GM19043 (cell line): ENCODE results near the gene RPS15.
"Not testable (repeated sequence)": the region's sequence is repeated elsewhere in the genome, so short reads cannot be mapped to it uniquely, and the experiment has no call there.

Experiments
- ATAC-seq: cut with Tn5 transposase; IDR thresholded peaks from one replicate; pipeline ENCODE4 v1.9.1; 2021; ENCODE audit warnings: low read depth; ENCODE audit not compliant: unreplicated experiment

RPS15 gene

GRCh38 chr19:1431759-1432506 lies 6.3 kb upstream of the RPS15 start:
- no peak for ATAC-seq

GRCh38 chr19:1432507-1432887 lies 5.7 kb upstream of the RPS15 start:
- ATAC-seq = no peak

DNA sequence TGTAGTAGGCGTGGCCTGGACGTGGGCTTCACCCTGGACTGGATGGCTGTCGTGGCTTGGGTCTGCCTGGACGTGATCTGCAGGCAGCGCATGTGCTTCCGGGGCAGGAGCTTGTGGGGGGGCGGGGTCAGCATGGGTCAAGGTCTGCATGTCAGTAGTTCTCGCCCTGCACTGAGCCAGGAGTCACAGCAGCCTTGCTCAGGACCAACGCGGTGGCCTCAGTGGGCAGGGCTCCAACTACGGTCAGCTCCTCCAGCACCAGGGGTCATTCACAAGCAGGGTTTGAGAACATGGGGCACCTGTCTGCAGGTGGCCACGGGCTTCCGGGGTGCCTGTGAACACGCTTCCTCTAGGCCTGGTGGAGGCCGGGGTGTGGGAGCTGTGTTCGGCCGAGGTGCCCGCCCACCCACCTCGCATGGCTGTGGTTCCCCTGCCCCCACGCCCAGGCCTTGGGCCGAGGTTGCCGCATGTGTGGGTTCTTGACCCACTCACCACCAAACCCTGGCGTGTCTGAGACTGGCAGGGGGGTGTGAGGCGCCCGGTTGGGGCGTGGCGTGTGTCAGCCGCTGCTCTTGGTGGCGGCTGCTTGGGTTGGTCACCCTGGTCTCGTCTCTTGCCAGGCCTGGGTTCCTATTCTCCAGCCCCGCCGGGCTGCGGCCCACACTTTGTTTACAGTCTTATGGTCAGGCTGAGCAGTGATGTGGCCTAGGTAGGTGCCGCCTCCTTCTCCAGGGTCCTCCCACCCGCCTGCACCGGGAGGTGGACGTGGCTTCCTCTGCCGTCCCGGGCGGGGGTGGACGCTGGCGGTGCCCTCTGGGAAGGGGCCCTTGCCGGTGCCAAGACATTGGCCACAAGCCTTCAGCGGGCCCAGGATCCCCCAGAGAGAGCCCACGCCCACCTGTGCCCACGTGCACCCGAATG lies 4.8 kb upstream of the RPS15 start:
- ATAC-seq = no peak

GRCh38 chr19:1434040-1434366 lies 4.2 kb upstream of the RPS15 start:
- no peak for ATAC-seq

DNA sequence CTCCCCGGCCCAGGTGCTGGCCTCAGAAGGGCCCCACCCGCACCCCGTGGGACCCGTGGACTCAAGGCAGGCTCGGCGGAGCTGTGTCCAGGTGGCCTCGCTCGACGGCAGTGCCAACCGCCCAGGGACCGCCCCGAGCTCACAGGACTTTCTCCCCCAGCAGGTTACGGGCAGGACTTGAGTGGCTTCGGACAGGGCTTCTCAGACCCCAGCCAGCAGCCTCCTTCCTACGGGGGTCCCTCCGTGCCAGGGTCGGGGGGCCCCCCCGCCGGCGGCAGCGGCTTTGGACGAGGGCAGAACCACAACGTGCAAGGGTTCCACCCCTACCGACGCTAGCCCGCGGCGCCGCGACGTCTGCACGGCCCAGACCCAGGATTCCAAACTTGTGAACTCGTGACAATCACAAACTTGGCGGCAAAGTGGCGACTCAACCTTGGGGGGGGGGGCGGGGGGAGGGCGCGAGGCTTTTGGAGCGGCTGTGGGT lies 3.6 kb upstream of the RPS15 start:
- no peak for ATAC-seq

DNA sequence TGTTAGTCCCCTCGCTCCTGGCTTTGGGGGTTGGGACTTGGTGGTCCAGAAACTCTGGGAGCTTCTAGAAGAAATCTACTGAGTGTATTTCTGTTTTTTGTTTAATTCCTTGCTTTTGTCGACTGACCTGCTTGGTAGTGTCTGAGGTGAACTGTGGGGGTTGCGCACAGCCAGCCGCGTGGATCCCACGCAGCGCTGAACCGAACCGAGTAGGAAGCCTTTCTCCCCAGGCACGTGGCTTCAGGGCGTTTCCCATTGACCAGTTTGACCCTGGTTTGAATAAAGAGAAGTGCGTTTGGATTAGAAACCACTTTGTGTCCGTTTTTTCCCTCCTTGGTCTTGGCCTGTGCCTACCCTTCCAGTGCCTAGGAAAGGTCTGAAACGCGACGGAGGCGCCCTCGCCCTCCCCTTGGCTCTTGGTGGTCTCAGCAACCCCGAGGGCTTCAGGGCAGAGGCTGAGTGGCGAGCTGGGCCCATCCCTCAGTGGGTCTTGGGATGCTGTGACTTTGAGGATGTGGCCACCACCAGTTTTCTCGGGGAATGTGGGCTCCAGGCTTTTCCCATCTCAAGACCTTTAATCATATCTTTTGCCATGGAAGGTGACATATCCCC lies 2.7 kb upstream of the RPS15 start:
- no peak for ATAC-seq

DNA sequence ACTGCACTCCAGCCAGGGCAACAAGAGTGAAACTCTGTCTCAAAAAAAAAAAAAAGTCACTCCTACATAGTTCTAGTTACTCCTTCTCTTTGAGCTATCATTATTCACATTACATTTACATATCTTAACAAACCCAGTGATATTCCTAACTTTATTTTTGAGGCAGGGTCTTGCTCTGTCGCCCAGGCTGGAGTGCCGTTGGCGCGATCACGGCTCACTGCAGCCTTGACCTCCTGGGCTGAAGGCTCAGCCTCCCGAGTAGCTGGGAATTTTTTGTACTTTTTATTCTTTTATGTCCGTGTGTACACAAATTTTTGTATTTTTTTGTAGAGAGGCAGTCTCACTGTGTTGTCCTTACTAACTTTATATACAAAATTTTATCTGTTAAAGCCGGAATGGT lies 587 bp upstream of the RPS15 start:
- ATAC-seq = no peak

DNA sequence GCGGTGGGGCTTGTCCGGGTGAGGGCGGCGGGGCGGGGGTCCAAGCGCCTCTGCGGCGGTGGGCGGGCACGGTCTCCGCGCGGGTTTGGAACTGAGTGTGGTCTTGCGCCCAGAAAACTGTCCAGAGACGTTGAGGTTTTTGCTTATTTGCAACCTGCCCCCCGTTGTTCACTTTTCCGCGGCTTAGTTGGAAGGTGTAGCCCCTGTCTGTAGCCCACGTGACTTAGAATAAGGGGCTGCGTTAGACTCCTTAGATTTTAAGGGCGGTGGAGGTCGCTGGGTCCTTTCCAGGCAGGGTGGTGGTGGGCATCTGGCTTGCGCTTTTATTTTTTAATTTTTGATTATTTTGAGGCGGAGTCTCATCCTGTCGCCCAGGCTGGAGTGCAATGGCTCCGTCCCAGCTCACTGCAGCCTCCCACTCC lies 748 bp downstream of the RPS15 start:
- no peak for ATAC-seq

- not testable (repeated sequence) for ATAC-seq
Observed at GRCh38 chr19:1439525-1440417, 1.6 kb downstream of the RPS15 start.

GRCh38 chr19:1440418-1440801 lies 2.2 kb downstream of the RPS15 start:
- ATAC-seq = no peak

DNA sequence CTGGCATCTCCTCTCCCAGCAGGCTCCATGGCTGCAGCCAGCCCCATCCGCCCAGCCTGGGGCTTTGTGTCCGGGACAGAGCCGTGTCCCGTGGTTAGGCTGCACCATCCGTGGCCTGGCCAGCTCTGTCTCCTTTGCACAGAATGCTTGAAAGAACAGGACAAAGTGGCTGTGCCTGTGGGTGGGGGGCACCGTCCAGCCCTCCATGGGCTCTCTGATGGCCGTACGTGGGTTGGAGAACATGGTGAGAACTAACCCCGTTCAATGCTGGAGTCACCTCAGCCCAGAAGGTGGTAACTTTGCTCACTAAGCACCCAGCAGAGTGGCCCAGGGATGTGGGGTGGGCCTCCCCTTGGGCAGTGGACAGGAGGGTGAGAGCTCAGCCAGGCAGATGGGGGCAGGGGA lies 2.8 kb downstream of the RPS15 start:
- ATAC-seq = no peak

GRCh38 chr19:1441677-1442438 lies 3.7 kb downstream of the RPS15 start:
- ATAC-seq = no peak

DNA sequence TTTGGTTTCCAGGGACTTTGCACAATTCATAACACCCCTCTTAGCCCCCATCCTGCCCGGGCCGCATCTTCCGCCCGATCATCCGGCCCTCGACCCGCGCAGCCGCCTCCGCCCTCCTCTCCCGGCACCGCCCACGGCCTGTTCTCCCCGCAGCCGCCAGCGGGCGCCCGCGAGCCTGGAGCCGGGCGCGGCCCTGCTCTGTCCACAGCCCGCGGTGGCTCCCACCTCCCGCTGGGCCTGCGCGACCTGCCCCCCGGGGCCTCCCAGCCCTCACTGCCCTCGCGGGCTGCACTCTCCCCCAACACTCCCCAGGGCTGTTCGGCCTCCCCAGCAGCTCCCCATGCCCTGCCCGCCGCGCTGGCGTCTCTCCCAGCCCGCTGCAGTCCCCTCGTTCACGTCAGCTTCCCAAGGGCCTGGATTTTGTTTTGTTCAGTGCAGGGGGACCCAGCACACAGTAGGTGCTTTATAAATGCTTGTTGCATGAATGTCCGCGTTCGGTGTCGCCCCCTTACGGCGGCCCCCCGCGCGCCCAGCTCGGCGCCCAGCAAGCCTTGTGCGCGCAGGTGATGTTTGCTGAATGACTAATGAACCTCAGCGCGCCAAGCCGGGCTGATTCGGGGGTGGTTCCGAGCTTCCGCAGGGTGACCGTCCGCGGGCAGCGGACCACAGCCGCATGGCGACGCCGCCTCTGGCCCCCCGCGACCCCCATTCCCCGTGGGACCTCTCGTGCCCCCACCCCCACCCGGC lies 7.2 kb downstream of the RPS15 start:
- peak; percentile 61 for ATAC-seq

GRCh38 chr19:1445932-1446712 lies 7.9 kb downstream of the RPS15 start:
- no peak for ATAC-seq

DNA sequence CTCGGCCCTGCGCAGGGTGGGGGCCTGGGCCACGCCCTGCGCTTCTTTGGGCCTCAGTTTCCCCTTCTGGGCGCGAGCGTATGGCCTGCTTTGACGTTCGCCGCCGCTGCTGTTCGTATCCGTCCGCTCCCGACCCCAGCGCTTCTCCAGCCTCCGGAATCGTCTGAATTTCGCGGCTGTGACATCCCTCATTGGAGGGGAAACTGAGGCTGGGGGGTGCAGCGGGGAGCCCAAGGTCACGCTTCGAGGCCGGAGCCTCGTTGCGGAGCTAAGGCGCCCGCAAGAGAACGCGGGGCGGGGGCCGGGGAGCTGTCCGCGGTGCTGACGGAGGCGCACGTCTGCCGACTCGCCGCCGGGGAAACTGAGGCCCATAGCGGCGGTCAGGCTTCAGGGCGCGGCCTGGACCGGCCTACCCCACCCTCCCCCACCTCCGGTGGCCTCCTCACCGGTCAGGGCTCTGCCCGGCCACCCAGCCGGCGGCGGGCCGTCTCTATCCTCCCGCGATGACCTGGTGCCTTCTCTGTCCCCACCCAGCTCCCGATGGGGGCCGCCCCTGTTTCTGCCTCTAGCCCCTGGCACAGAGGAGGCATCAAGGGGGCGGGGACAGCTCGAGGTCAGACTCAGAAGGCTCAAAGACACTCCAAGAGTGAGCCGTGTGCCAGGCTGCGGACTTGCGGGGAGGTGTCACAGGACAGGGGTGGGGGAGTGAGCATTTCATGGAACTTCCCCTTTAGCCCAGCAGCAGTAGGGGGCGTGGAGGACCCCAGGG lies 8.7 kb downstream of the RPS15 start:
- no peak for ATAC-seq

DNA sequence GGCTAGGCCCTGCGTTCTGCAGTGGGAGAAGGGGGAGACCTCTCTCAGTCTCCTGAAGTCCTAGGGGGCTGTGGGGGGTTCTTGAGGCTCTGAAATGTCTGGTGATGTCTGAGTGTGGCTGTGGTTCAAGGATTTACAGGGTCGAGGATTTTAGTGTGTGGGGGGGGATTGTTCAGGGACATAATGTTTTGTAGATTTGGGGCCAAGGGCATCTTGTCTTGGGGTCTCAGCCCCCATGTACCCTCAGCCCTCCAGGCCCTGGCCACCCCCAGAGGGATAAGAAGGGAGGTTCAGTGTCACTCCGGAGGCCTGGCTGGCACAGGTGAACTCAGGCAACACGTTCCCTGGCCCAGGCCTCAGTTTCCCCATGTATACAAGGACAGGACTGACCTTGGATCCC lies 9.3 kb downstream of the RPS15 start:
- ATAC-seq = no peak

- no peak for ATAC-seq
Observed at GRCh38 chr19:1447944-1448343, 9.7 kb downstream of the RPS15 start.
